SHP77 (cell line): ENCODE data around the gene MRPS22.
"Not testable (repeated sequence)": the region's sequence is repeated elsewhere in the genome, so short reads cannot be mapped to it uniquely, and the experiment has no call there.

ENCODE experiments used
- DNase-seq, 2 experiments: peaks; one replicate each; lab custom pipeline; 2025; lab: John Stamatoyannopoulos, UW

The MRPS22 gene

DNA sequence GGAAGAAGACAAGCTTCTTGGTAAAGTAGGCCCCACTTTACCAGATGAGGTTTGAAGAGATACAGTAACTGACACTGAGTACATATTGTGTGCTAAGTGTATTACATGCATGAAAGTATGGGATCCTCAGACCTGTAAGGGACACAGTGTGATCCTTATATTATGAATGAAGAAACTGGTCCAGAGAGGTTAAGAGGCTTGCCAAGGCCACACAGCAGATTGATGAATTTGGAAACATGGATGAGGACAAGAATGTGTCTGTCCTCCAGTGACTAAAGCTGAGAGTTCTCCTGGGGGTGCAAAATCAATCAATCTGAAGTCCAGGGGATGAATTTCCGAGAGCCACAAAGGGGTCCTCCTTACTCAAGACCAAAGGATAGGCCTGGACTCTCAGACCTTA is 31.4 kb upstream of the MRPS22 start:
- no peak for DNase-seq

DNA sequence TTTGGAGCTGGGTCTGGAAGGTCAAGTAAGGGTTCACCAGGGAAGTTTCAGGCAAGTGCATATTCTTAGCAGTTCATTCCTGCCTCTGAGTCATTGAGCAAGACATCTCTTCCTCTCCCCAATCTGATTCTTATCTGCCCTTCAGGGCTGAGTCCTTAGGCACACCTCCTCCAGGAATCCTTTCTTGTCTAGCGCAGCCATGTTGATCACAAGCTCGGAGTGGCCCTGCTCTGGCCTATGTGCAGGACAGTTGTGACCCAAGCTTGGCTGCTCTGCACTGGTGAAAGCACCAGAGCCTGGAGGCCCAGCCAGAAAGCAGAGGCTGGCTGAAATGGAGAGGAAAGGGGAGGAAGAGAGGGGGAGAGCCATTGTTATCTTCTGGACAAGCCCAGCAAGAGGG is 30.9 kb upstream of the MRPS22 start:
- DNase-seq, result no peak

DNA sequence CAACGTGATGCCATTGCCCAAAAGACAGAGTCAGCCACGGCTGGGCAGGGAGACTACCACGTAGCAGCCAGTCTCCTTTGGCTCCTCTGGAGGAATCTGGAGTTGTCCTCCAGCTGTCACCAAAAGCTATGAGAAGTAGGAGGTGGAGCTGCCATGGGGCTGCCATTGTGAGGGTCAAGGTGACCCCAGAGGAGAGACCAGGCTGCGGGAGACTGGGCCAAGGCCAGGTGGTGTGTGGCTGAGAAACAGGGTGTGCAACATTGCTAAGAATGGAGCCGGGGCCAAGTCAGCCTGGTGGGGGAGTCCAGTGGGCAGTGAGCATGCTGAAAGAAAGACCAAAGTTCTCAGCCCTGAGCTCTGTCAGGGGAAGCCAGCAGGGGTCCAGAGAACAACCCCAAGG is 29.9 kb upstream of the MRPS22 start:
- DNase-seq, result no peak

DNA sequence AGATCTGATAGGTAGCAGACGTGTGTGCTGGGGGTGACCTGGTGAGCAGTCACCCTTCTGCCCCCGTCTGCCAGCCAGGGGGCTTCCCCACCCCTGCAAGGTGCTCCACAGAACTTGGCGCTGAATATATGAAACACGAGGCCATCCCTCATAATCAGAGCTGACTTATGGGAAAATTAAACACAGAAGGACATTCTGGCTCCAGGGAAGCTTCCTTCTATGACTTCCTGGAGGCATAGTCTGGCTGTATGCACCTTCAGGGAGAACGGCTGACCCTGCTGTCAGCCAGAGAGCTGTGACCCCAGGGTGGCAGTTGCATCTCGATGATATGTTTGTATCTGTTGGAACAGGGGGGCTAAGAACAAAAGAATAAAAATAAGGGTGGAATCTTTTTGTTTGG is 26.6 kb upstream of the MRPS22 start:
- no peak for DNase-seq

DNA sequence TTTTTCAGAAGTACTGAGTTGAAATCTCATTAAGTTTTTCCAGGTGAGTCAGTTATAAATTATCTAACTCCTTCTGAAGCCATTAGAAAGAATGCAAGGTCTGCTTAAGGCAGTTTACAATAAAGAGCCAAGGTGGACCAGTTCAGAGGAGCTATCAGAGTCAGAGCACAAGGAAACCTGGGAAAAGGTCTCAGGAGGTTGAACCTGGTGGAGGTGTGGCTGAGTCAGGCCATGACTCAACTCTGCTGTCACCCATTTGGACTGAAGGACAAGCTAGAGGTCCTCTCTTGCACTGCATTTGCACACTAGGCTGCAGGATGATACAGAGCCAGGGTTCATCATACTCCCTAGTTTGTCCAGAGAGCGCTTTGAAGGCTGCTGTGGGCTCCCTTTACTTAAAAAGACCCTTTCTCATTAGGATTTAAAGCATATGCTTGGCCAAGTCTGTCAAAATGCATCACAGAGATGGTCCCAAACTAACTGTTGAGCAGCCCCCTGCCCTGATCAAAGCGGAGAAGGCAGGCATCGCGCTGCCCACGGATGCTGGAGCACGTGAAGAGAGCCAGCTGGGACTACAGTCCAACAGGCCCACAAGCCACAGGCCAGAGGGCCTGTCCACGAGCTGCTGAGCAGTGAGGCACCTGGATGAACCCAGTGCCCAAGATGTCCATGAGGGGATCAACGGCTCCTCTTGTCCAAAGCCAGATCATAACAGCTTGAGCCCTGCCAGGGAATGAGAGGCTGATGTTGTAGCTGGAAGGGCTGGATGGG is 26.0 kb upstream of the MRPS22 start:
- no peak for DNase-seq

DNA sequence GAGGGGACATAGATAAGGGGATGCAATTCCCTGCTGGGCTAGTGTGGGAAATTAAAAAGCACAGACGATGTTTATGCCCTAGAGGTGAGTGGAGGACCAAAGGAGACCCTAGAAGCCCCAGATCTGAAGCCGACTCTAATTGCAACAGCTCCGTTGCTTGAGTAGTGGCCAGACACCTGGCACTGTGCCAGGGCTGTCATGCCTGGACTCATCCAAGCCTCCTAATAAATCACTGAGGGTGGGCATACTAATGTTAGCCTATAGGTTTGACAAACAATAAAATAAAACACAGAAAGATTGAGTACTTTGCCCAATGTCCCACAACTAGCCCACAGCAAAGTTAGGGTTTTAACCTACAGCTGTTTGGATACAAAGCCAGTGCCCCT is 25.4 kb upstream of the MRPS22 start:
- DNase-seq, result peak; percentile 5 to 7

DNA sequence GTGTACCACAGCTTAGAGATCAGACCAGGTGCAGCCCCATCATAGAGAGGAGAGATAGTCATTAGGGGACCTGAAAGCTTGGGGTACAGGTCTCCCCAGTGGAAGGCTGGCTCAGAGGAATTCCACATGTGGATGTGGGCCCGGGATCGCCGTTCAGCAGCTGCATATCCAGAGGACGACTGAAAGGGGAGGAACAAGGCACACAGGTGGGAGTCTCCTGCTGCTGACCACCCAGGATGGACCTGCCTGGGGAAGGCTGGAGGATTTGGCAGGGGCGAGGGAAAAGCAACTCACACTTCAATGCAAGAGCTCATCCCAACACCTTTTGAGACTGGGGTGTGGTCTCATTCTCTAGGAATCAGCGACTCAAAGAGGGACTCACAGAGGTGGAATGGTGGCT is 25.0 kb upstream of the MRPS22 start:
- DNase-seq, result no peak

DNA sequence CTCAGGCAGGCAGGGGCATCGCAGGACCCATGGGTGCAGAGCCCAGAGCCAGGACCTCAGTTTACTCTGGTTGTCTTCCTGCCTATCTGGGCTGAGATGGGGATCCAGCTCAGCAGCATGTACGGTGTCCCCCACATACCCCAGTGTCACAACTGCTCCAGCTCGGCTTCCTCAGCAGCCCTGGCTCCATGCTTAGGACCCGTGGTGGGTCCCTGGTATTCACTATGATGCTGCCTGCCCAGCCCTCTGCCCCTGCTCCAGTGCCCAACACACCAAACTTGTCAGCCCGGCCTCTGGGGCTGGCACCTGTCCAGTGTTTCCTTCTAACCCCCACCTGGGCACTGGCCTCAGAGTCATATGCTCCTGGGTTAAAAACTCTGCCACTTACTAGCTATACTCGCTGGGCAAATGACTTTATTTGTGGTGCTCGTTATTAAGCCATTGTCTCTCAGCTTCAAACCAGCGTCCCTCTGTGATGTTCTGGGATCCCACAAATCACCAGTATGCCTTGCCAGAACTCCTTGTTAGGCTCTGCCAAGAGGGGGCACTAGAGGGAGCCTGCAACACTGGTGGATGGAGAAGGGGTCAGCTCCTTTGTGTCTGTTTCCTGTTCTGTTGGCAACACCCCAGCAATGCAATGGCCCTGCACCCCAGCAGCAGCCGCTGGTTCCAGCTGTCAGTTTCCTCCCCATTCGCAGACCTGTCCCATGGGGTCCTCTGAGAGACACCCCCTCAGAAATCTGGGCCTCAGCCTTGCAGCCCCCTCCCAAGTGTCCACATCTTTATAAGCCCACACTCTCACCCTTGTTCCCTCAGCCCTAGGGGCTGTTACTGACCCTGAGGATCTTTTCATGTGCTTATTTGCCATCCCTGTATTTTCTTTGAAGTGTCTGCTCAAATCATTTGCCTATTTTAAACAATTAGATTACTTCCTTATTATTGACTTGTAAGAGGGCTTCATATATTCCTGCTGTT is 24.1 kb upstream of the MRPS22 start:
- DNase-seq, result peak; percentile 10 to 12

DNA sequence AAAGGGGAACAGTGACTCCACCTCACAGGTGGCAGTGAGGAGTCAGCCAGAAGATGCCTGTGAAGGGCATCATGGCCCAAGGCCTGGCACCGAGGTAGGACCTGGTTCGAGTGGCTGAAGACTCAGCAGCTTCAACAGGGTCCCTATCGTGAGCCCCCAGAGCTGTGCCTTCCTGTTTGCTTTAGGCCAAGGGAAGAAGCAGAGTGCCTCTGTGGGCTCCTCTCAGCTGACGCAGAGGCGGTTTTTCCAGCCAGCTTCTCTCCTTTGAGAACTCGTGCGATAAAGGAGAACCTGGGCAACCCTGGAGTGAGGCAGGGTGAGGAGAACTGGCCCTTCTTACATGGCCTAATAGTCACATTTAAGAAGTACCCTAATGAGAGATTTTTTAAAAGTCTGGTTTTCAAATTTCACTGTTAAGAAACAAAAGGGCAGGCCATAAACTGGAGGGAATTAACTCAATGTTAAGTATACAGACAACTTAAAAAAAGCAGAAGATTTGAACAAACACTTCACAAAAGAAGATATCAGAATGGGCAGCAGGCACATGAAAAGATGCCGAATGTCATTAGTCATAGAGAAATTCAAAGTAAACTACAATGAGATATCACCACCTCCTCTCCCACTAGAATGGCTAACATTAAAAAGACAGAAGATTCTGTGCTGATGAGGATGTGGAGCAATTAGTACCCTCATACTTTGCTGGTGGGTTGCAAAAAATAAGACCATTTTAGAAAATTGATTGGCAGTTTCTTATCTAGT is 23.1 kb upstream of the MRPS22 start:
- DNase-seq, result no peak

DNA sequence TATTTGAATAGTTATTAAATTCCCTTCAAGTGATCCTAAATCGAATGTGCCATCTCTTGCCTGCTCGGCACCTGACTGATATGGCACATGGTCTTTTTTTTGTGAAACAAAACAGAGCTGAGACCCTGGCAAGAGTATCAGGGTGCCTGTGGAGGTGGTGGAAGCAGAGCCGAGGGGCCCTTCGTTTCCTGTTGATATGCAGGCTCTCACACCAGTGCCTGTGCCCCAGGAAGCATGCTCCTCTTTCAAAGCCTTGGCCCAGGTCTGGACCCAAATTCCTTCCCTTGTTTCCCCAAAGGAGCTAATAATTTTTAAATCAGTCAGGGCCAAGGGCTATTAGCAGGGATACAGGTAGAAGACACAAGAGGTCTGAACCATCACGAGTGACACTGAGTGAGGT is 21.5 kb upstream of the MRPS22 start:
- DNase-seq, result no peak

DNA sequence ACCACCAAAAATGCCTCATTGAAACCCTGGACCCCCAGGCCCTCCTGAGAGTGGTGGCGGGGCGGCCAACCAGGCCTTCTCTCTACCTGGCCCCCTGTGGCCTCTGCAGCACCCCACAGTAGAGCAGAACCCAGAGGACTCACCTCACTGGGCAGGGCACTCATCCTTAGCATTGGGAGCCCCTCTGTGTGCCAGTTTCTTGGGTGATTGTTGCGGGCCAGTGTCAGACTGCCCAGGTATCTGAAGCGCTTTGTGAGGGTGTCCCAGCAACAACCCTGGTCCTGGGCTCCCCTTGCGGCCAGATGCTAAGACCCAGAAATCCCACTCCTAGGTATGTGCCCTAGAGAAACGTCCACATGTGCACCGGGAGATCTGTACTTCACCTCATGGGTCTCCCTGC is 20.7 kb upstream of the MRPS22 start:
- no peak for DNase-seq

DNA sequence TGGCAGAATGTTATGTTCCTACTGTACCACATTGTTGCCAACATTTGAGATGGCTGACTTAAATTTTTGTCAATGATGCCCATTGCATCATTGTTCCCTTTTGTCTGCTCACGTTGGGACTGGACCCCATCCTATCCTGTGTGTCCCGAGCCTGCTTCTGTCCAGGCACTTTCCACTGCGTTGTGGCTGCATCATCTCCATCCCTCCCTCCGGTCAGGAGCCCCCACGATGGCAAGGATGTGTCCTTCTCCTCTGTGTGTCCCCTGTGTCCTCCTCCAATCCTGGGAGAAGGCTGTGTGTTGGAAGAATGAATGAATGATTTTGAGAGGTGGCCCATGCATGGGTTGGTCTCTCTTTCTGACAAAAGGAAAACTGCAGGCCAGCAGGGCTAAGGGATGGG is 19.4 kb upstream of the MRPS22 start:
- DNase-seq, result no peak

DNA sequence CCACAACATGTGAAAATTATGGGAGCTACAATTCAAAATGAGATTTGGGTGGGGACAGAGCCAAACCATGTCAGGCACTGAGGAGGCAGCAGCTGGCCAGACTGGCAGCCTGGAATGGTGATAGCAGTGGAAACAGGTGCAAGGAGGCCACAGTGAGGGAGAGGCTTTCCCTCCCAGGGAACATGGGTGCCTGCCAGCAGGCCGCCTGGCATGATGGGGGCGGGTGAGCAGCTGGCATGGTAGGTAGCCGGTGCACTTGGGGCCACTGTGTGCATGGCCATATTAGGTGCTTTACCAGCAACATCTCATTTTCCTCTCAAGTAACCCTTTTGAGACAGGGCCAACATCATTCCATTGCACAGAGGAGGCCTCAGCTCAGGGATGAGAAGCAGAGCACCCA is 18.3 kb upstream of the MRPS22 start:
- no peak for DNase-seq

DNA sequence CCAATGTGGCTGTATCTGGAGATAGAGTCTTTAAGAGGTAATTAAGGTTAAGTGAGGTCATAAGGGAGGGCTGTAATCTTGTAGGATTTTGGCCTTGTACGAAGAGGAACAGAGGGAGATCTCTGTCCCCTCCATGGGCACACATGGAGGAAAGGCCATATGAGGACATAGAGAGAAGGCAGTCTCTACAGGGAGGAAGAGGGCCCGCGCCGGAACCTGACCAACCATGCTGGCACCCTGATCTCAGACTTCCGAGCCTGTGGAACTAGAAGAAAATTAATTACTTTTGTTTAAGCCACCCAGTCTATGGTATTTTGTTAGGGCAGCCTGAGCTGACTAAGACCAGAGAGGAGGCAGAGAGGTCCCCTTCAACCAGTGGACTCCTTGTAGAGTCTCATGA is 17.7 kb upstream of the MRPS22 start:
- DNase-seq, result no peak

DNA sequence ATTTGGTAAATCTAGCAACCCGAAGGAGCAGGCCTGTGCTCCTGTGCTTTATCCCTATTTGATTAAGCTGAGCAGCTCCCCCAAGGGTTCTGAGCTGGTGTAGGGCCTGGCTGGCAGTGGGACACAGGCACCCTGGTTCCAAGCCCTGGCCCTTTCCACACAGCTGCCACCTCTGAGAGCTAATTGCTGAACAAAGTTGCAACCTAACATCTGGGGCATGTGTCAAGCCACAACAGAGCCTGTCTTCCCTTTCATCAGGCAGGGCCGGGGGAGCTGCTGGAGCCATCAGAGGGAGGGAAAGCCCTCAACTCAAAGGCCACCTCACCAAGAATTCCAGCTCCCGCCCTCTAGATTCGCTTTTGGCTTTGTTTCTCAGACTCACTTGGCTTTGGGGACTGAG is 17.1 kb upstream of the MRPS22 start:
- DNase-seq, result no peak

DNA sequence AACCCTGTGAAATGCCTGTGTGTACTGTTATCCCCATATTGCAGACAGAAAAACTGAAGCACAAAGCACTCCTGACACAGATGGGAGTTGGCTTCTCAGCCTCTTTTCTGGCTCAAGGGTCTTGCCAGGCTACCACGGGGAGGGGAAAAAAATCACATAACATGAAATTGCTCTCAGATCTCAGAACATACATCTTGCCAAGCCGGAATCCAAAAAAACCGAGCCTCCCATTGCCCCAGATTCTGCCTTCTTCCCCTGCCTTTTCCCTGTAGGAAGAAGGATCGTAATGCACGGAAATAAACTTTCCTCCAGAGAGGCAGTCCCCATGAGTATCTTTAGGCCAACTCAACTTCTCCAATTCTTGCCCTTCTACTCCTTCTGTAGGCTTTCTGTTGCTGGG is 16.6 kb upstream of the MRPS22 start:
- DNase-seq, result no peak

DNA sequence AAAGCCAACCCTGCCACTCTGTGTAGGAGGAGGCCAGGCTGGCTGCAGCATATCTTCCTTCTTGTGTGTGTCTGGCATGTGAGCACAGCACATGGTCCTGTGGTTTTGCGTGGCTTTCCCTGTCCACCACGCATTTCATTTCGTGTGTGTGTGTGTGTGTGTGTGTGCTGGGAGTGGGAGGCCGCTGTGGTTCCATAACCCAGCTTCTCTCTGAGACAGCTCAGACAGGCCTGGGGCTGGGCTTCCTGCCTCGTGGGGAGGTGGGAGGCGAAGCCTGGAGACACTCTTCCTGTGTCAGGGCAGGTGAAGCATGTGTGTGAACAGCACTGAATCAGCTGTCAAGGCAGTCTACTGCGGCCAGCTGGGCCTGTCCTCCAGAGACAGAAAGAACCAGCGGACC is 16.0 kb upstream of the MRPS22 start:
- peak in 1 of 2 experiments; percentile 9 for DNase-seq

DNA sequence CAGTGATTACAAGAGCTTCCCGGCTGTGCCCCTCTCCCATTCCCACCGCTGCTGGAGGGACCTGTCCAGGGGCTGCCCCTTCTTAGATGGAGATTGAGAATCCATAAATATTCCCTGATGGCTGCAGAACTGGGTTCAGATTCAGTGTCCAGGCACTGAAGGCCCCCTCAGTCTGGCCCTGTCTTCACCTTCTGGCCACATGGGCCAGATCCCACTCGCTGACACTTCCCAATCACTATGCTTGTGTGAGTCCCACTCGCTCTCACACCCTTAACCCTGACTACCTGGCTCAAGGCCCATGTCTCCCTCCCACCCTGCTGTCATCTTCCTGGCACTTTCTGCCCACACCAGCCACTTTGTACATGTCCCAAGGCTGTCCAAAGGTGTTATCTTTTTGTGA is 15.5 kb upstream of the MRPS22 start:
- no peak for DNase-seq

DNA sequence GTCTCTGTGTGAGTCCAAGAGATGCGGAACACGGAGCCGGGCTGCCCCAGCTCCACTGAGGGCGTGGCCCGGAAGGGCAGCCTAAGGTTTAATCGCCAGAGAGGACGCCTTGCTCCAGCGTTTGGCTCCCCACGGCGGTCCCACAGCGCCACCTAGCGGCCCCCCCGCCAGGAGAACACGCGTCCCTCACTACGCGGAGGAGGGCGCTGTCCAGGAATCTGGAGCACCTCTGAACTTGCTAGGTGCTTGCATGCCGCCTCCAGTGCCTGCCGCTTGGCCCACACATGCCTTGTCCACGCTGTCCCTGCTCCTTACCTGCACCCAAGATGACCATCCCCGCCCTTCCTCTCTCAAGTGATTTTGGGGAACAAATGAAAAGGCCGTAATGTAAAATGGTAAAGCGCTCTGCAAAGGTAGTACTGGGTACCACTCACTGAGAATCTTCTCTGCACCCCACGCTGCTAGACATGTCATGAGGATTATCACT is 14.4 kb upstream of the MRPS22 start:
- DNase-seq, result peak; percentile 76 to 77

DNA sequence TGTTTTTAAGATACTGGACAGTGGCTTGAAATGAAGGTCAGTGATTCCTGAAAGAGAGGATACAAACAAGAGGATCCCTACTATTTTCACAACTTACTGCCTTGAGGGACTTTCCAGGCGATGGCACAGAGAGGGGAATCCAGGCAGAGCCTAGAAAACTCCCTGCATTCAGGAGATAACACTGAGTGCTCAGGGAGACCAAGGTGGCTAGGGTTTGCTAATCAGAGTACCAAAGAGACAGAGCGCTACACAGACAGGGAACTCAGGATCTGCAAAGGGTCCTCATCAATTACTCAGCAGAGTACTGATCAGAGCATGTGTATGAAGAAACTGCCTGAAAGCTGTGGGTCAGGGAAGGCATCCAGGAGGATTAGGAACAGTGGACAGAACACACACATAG is 11.7 kb upstream of the MRPS22 start:
- no peak for DNase-seq

DNA sequence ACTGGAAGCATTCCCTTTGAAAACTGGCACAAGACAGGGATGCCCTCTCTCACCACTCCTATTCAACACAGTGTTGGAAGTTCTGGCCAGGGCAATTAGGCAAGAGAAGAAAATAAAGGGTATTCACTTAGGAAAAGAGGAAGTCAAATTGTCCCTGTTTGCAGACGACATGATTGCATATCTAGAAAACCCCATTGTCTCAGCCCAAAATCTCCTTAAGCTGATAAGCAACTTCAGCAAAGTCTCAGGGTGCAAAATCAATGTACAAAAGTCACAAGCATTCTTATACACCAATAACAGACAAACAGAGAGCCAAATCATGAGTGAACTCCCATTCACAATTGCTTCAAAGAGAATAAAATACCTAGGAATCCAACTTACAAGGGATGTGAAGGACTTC is 9.1 kb upstream of the MRPS22 start:
- DNase-seq, result not testable (repeated sequence)

DNA sequence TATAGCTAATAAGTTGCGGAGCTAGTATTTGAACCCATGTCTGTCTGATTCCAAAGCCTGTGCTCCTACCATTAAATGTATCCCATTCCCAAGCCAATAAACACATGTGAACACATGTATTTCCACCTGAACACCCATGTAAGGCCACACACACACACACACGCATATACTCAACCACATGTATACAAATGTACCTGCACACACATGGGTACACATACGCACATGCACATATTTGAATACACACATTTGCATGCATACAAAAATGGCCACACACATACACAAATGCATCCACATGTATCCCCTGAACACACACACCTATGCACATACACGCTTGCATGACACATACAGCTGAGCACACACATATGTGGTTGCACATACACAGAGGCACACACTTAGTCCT is 5.4 kb upstream of the MRPS22 start:
- DNase-seq, result no peak
